ENCODE results near the gene DACH1. TPM values are rescaled to one million over a fixed set of nuclear protein-coding genes. Genes with fewer than 3 reads are reported as not detected.

Gene DACH1
- total and polyA plus RNA-seq, 2 donors (not counting 3 experiments of a cell fraction or from before 2014, with no cell fraction given): 8.6 to 28.3 TPM

GRCh38 chr13:71597150-71597549 lies 269.9 kb downstream of the DACH1 start:
- FAIRE-seq: no peak

More at GRCh38 chr13:71597150-71597549, 269.9 kb downstream of the DACH1 start:
- no peaks in the 10 kb centered on the region for H3K79me2 ChIP-seq (ENCODE audit: control insufficient read depth, insufficient read depth, low read length)
- TF ChIP-seq POLR2AphosphoS5 (IDR thresholded peaks at IDR 0.05; ENCODE audit: insufficient read depth, low read depth, low read length) (no peak), MAX (IDR thresholded peaks at IDR 0.05; ENCODE audit: insufficient read depth, insufficient read length) (no peak), MYC (IDR thresholded peaks at IDR 0.05; ENCODE audit: low read depth, low read length) (no peak), GATA2 (IDR thresholded peaks at IDR 0.05; ENCODE audit: insufficient read depth, insufficient read length, low read depth, low read length) (no peak), POLR2A (IDR thresholded peaks at IDR 0.05; ENCODE audit: low read depth, low read length) (no peak), CTCF (IDR thresholded peaks at IDR 0.05; ENCODE audit: extremely low read depth in 1 of 2, insufficient read depth in 1 of 2, low read depth in 1 of 2, low read length in 2 of 2) (no peak), EZH2 (IDR thresholded peaks at IDR 0.05; ENCODE audit: borderline replicate concordance, low read depth, low read length, severe bottlenecking) (no peak), FOS (IDR thresholded peaks at IDR 0.05; ENCODE audit: borderline replicate concordance, insufficient read depth, low read length) (no peak), JUN (IDR thresholded peaks at IDR 0.05; ENCODE audit: borderline replicate concordance, insufficient read depth, insufficient read length, low read depth) (no peak)
- H4K20me1 ChIP-seq (replicated peaks; ENCODE audit: control insufficient read depth, extremely low read depth, insufficient read depth, low read length): no peaks in the 10 kb centered on the region
- H3K9me3 ChIP-seq (replicated peaks; ENCODE audit: control insufficient read depth, insufficient read depth, low read length): no peaks in the 10 kb centered on the region
- DNase-seq (ENCODE audit: low read depth, low spot score): no peak
- ChIA-PET POLR2A (no interaction called here), CTCF (no interaction called here)
- no peak overlapping the region for H3K4me3 ChIP-seq (replicated peaks in 1 of 3; ENCODE audit: insufficient read depth in 1 of 3, low read depth in 1 of 3, low read length in 3 of 3)
- no TSS peak for BruUV-seq (replicated peaks)
- no peaks in the 10 kb centered on the region for H3K27me3 ChIP-seq (ENCODE audit: control insufficient read depth in 2 of 2, insufficient read depth in 2 of 2, low read length in 2 of 2)
- H3K27ac ChIP-seq (ENCODE audit: insufficient read depth, low read depth, low read length): no peak overlapping the region
- H3K36me3 ChIP-seq (ENCODE audit: control insufficient read depth in 2 of 2, extremely low read depth in 1 of 2, insufficient read depth in 2 of 2, low read length in 2 of 2): no peaks in the 10 kb centered on the region
- H3K9me1 ChIP-seq (replicated peaks; ENCODE audit: control insufficient read depth, extremely low read depth, insufficient read depth, low read length): no peaks in the 10 kb centered on the region
- dilution Hi-C loops (cut with MboI; ENCODE audit: extremely low pct_ligation_motif_present, low sequenced_read_pairs): no loop called here
- H3K4me1 ChIP-seq (ENCODE audit: control insufficient read depth, extremely low read depth, insufficient read depth, low read length): no peaks in the 10 kb centered on the region
- H2AFZ ChIP-seq (ENCODE audit: low read depth, low read length): no peak overlapping the region
- H3K4me2 ChIP-seq (ENCODE audit: insufficient read depth, low read length): no peak overlapping the region
- H3K9ac ChIP-seq (replicated peaks; ENCODE audit: extremely low read depth, insufficient read depth, low read length): no peak overlapping the region
- intact Hi-C loops (cut with micrococcal nuclease): no loop called here

Measured in endothelial cell of umbilical vein (primary cell).